Body of pancreas (tissue), 4 donors: Measurements from ENCODE around the gene TBX19. TPM values are rescaled to one million over a fixed set of nuclear protein-coding genes. Genes with fewer than 3 reads are reported as not detected.

Source experiments
- ATAC-seq: fragments of 150-250 bp; one replicate; pipeline ENCODE4 v1.9.1; 2016
- DNase-seq, 4 donors: peaks; one replicate each; pipeline ENCODE4 v3.0.0-alpha.2; 2019
- H3K27ac ChIP-seq, 4 donors: fragments of 200-600 bp; sonication (generic); 1 replicate in 3 of 4; 2 replicates in 1 of 4; pipeline versions ENCODE4 v1.5.1 to v1.6.1; 2016 to 2019; ENCODE audit warnings: mild to moderate bottlenecking in 1 of 4, mixed read lengths in 1 of 4, moderate library complexity in 1 of 4
- H3K27me3 ChIP-seq, 2 donors: fragments of 200-600 bp; sonication (generic); one replicate each; pipeline ENCODE4 v1.6.0; 2016; ENCODE audit warnings: mild to moderate bottlenecking in 1 of 2
- H3K36me3 ChIP-seq, 2 donors: fragments of 200-600 bp; sonication (generic); replicated peaks in 1 of 2; 2 replicates each; pipeline ENCODE4 v1.5.1; 2016; ENCODE audit warnings: low read depth in 2 of 2; ENCODE audit not compliant: insufficient read depth in 1 of 2
- H3K4me1 ChIP-seq: fragments of 200-600 bp; sonication (generic); one replicate; pipeline ENCODE4 v1.6.0; 2016
- H3K4me3 ChIP-seq, 2 donors: fragments of 200-600 bp; sonication (generic); 1 replicate in 1 of 2; 2 replicates in 1 of 2; pipeline ENCODE4 v1.5.1; 2016 to 2019
- H3K9me3 ChIP-seq, 3 donors: fragments of 200-600 bp; sonication (generic); 1 replicate in 2 of 3; 2 replicates in 1 of 3; pipeline ENCODE4 v1.5.1; 2016
- POLR2A ChIP-seq, 3 donors: fragments of 450-650 bp; IDR thresholded peaks; one replicate each; pipeline ENCODE4 v1.6.1; 2016; ENCODE audit warnings: antibody characterized with exemption in 3 of 3, mild to moderate bottlenecking in 2 of 3
- WGBS, 2 donors: methylation state at CpG; one replicate each; pipeline ENCODE4 v1.1.5; 2017; 5-methylcytosine and 5-hydroxymethylcytosine counted together
- intact Hi-C: fragments of 100-400 bp; cut with DNase I; formaldehyde crosslinking; loops from one replicate; pipeline ENCODE4 v1.15.1; 2023
- total RNA-seq, 2 donors: library from RNA; depleted of rRNA; stranded (reverse); fragments of >200 nt; gene quantifications; one replicate each; pipeline ENCODE4 v1.1.0, GENCODE V29; 2016
- TF ChIP-seq, protein P1 (sequence below), 7 experiments: fragments of 450-650 bp in 4 of 7; fragments of 200-600 bp in 3 of 7; sonication (generic) in 3 of 7; IDR thresholded peaks; one replicate each; pipeline ENCODE4 v1.5.1; 2016 to 2019; ENCODE audit warnings: antibody characterized with exemption in 7 of 7

The TBX19 gene
- total RNA-seq, 2 donors from 2014 or later = 0.78 to 2.0 TPM

DNA sequence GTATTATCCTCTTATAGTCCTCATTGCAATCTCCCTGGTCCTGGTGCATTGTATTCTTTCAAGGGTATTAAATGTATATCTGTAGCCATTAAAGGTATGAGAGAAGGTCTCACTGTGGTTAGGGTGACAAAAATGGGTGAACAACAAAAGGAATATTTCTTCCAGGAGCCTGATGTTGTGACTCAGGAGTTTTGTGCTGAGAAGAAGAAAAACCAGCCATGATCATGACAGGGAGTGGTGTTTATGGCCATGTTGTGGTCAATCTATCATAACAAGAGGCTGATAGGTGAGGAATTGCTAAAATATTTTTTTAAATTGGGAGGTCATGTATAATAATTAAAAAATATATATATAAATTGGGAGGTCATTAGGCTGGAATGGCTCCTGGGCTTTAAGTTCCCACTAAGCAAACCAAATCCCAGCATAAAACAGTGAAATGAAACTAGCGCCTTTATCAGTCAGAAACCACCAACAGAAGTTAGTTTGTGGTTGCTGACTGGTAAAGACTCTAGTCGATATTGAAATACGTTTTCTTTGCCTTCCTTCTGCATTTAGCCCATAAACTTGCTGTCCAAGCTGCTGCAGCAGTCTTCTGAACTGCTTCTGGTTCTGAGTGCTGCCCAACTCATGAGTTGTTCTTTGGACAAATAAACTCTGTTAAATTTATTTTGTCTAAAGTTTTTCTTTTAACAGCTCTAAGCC lies 60.3 kb downstream of the TBX19 start:
- ATAC-seq = no peak

DNA sequence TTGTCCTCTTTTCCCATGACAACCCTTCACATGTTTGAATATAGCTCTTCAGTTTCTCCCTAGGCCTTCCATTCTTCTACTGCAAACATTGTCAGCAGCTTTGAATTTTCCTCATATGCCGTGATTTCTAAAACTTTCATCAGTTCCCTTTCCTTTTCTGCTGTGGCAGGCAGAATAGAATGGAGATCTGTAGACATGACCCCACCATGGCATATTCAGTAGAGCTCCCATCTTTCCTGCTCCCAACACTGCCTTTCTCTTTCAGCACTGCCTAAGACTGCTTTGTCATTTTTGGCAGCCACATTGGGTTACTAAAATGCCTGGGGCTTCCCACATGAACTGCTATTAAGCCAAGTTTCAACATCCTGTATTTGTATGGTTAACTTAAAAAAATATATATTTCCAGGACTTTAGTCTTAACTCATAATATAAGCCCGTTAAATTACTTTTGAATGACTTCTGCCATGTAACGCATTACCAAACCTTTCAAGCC lies 60.9 kb downstream of the TBX19 start:
- 60 to 79% methylated on average over 3 of the region's 3 CpGs for WGBS, 2 donors
- intact Hi-C loops = no loop called here
- Histone ChIP-seq H3K36me3 (no peaks in the 10 kb centered on the region), H3K4me3 (no peak overlapping the region), H3K27ac (no peak overlapping the region), H3K9me3 (no peaks in the 10 kb centered on the region), H3K4me1 (peaks cover 3% of the 10 kb centered on the region), H3K27me3 (no peaks in the 10 kb centered on the region)
- DNase-seq (no peak), ATAC-seq (no peak)
- TF ChIP-seq, protein P1, sequence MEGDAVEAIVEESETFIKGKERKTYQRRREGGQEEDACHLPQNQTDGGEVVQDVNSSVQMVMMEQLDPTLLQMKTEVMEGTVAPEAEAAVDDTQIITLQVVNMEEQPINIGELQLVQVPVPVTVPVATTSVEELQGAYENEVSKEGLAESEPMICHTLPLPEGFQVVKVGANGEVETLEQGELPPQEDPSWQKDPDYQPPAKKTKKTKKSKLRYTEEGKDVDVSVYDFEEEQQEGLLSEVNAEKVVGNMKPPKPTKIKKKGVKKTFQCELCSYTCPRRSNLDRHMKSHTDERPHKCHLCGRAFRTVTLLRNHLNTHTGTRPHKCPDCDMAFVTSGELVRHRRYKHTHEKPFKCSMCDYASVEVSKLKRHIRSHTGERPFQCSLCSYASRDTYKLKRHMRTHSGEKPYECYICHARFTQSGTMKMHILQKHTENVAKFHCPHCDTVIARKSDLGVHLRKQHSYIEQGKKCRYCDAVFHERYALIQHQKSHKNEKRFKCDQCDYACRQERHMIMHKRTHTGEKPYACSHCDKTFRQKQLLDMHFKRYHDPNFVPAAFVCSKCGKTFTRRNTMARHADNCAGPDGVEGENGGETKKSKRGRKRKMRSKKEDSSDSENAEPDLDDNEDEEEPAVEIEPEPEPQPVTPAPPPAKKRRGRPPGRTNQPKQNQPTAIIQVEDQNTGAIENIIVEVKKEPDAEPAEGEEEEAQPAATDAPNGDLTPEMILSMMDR (IDR thresholded peaks at IDR 0.05) = no peak
- no peak for TF ChIP-seq POLR2A (IDR thresholded peaks at IDR 0.05)

More for the DNA sequence above, 60.3 kb downstream of the TBX19 start:
- intact Hi-C loops = no loop called here
- Histone ChIP-seq H3K4me1 (peaks cover 3% of the 10 kb centered on the region), H3K9me3 (no peaks in the 10 kb centered on the region), H3K36me3 (no peaks in the 10 kb centered on the region), H3K27me3 (no peaks in the 10 kb centered on the region), H3K4me3 (no peak overlapping the region), H3K27ac (no peak overlapping the region)
- TF ChIP-seq, protein P1 (IDR thresholded peaks at IDR 0.05) = no peak
- TF ChIP-seq POLR2A (IDR thresholded peaks at IDR 0.05) = no peak
- WGBS, 2 donors = 44 to 53% methylated on average over 3 of the region's 3 CpGs
- no peak for DNase-seq

DNA sequence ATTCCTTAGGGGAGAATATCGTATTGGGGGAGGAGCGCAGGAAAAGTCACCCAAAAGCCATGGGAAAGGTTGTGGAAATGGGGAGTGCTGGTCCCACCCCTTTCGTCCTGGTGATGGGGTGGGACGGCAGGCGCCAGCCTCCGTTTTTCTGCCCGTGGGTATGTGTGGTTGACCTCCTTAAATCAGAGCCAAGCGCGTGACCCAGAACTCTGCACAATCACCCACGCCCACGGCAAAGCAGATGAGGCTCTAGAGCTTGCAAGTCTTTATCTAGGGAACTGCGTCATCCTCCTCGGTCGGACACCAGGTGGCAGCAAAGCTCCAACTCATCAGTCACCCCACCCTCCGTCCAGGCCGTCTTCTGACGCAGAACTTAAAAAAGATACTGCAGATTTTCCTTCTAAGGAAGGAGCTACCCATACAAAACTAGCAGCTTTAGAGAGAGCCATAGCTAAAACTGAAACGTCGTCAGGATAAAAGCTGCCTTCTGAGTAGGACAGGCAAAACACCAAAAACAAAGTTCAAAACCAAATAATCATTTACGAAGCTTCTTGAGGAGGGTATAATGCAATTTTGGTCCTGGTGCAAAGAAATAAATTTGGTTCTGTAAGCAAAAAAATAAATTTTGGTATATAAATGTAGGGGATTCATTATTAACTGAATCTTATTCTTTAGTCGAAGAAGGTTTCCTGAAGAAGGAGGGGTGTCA lies 62.0 kb downstream of the TBX19 start:
- no peaks in the 10 kb centered on the region for H3K36me3 ChIP-seq
- H3K4me1 ChIP-seq = peaks cover 3% of the 10 kb centered on the region
- peaks cover 0 to 2% (median 0%) of the 10 kb centered on the region in 3 donors for H3K9me3 ChIP-seq
- 9 to 13% methylated on average over 20 to 21 of the region's 21 CpGs for WGBS, 2 donors
- DNase-seq (peak; percentile 78 to 87 (median 86)), ATAC-seq (peak; percentile 92)
- H3K27ac ChIP-seq = no peak overlapping the region
- intact Hi-C loops = no loop called here
- TF ChIP-seq, protein P1 (IDR thresholded peaks at IDR 0.05) = peak; percentile 49 to 83 (median 79)
- TF ChIP-seq POLR2A (IDR thresholded peaks at IDR 0.05) = no peak
- H3K4me3 ChIP-seq = no peak overlapping the region
- H3K27me3 ChIP-seq = no peaks in the 10 kb centered on the region

DNA sequence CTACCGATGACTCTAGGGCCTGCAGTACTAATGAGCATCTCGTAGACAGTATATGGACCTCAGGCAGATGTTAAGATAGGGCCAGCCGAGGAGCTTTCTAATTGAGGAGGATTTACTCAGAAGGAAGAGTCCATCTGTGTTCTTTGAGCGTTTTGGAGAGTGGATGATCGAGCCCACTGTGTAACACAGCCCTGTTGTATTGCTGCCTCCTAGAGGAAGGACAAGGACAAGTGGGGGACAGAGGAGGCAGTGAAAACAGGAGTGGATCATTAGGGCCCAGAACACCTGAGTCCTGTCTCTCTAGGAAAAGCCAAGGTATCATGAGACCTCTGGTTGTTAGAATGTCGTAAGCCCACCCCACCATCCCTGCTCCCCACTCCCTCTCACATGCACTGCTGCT lies 62.9 kb downstream of the TBX19 start:
- intact Hi-C loops = no loop called here
- Histone ChIP-seq H3K4me1 (peaks cover 3% of the 10 kb centered on the region), H3K9me3 (peaks cover 0 to 2% (median 0%) of the 10 kb centered on the region in 3 donors), H3K4me3 (no peak overlapping the region), H3K36me3 (no peaks in the 10 kb centered on the region), H3K27ac (no peak overlapping the region), H3K27me3 (no peaks in the 10 kb centered on the region)
- TF ChIP-seq, protein P1 (IDR thresholded peaks at IDR 0.05) = no peak
- no peak for TF ChIP-seq POLR2A (IDR thresholded peaks at IDR 0.05)
- DNase-seq (no peak), ATAC-seq (no peak)
- 52 to 77% methylated on average over 6 of the region's 6 CpGs for WGBS, 2 donors
